Measurements from ENCODE around the gene EBNA1BP2. TPM values are rescaled to one million over a fixed set of nuclear protein-coding genes. Genes with fewer than 3 reads are reported as not detected.
"Not testable (repeated sequence)": the region's sequence is repeated elsewhere in the genome, so short reads cannot be mapped to it uniquely, and the experiment has no call there.

The EBNA1BP2 gene
- polyA plus RNA-seq, 1 donor from 2014 or later, result 102 TPM

GRCh38 chr1:43214501-43215444 is 42.7 kb upstream of the EBNA1BP2 start:
- Histone ChIP-seq H3K4me2 (ENCODE audit: low read length) (no peak overlapping the region), H3K4me3 (ENCODE audit: low read length) (no peak overlapping the region), H3K79me2 (replicated peaks; ENCODE audit: insufficient read depth, low read length) (no peaks in the 10 kb centered on the region), H3K9me2 (ENCODE audit: insufficient read depth, low read length) (no peaks in the 10 kb centered on the region), H2AFZ (ENCODE audit: low read depth, low read length) (no peak overlapping the region), H3F3A (ENCODE audit: insufficient read depth, low read length, poor library complexity, severe bottlenecking) (no peaks in the 10 kb centered on the region), H3K27ac (ENCODE audit: low read length) (no peak overlapping the region), H3K36me3 (ENCODE audit: insufficient read depth, low read length) (no peaks in the 10 kb centered on the region), H4K20me1 (ENCODE audit: insufficient read depth) (no peaks in the 10 kb centered on the region), H3K9me3 (ENCODE audit: low read length) (no peaks in the 10 kb centered on the region), H3K9ac (ENCODE audit: low read length) (no peak overlapping the region), H3K27me3 (ENCODE audit: insufficient read depth, low read depth, low read length) (no peaks in the 10 kb centered on the region)
- TF ChIP-seq MXI1 (conservative IDR thresholded peaks at IDR 0.05; ENCODE audit: poor library complexity, severe bottlenecking), result no peak
- no peak for TF ChIP-seq EP300 (conservative IDR thresholded peaks at IDR 0.05; ENCODE audit: poor library complexity, severe bottlenecking)
- TF ChIP-seq POLR2AphosphoS5 (IDR thresholded peaks at IDR 0.05), result no peak
- TF ChIP-seq RAD21 (conservative IDR thresholded peaks at IDR 0.05), result no peak
- no peak for TF ChIP-seq CTCF (IDR thresholded peaks at IDR 0.05; ENCODE audit: poor library complexity, severe bottlenecking)
- TF ChIP-seq REST (IDR thresholded peaks at IDR 0.05; ENCODE audit: borderline replicate concordance), result no peak
- no peak for TF ChIP-seq EZH2 (IDR thresholded peaks at IDR 0.05; ENCODE audit: borderline replicate concordance, insufficient read depth, low read length, poor library complexity, severe bottlenecking)
- TF ChIP-seq SMC3 (conservative IDR thresholded peaks at IDR 0.05; ENCODE audit: poor library complexity), result no peak
- no peak for TF ChIP-seq TAF1 (IDR thresholded peaks at IDR 0.05; ENCODE audit: low read depth)

- H3K4me2 ChIP-seq (ENCODE audit: low read length); H3F3A ChIP-seq (ENCODE audit: insufficient read depth, low read length, poor library complexity, severe bottlenecking); H3K9me3 ChIP-seq (ENCODE audit: low read length); H3K36me3 ChIP-seq (ENCODE audit: insufficient read depth, low read length); H3K9me2 ChIP-seq (ENCODE audit: insufficient read depth, low read length); H3K9ac ChIP-seq (ENCODE audit: low read length); H3K27me3 ChIP-seq (ENCODE audit: insufficient read depth, low read depth, low read length); H4K20me1 ChIP-seq (ENCODE audit: insufficient read depth); H3K4me3 ChIP-seq (ENCODE audit: low read length); H2AFZ ChIP-seq (ENCODE audit: low read depth, low read length); H3K79me2 ChIP-seq (replicated peaks; ENCODE audit: insufficient read depth, low read length); H3K27ac ChIP-seq (ENCODE audit: low read length): not testable (repeated sequence)
Observed at GRCh38 chr1:43208277-43208676, 36.2 kb upstream of the EBNA1BP2 start.

All from neural cell (in vitro differentiated cells).